ENCODE measurements around the gene VAMP1. TPM values are rescaled to one million over a fixed set of nuclear protein-coding genes. Genes with fewer than 3 reads are reported as not detected.
"Not testable (repeated sequence)": the region's sequence is repeated elsewhere in the genome, so short reads cannot be mapped to it uniquely, and the experiment has no call there.

VAMP1 gene
- total and polyA plus RNA-seq, 12 donors, result 1.4 to 10.2 (median 3.0) TPM

DNA sequence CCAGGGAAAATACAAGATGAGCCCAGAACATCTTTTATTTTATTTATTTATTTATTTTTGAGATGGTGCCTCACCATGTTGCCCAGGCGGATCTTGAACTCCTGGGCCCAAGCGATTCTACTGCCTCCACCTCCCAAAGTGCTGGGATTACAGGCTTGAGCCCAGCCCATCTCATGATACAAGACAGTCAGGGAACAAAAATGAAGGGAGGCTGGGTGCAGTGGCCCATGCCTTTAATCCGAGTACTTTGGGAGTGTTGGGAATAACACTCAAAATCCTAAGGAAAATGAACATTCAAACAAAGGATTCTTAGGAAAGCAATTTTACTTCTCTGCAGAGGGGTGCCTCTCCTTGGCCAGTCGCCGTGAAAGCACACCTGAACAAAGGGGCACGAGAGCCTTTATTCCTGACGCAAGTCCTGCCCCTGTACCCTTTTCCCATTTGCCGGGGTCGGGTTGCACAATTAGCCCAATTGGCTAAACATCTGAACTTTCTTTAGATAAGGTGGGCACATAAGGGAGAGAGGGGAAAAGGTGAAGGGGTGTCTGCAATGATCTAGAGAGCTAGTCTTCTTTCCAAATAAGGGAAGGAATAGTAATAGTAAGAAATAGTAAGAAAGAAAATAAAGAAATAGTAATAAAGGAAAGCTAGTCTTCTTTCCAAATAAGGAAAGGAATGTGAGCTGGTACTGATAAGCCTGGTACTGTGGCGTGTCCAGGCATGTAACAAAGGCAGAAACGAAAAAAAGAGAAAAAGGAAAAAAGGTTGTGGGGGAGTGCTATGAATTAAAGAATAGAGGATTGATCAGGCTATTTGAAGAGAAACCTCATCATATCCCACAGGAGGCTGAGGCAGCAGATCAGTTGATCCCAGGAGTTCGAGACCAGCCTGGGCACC, 36.9 kb upstream of the VAMP1 start:
- Histone ChIP-seq H3K27ac (peak overlapping the region in 3 of 10 donors; percentile 8 to 50 (median 26)), H3K27me3 (no peaks in the 10 kb centered on the region), H3K4me3 (no peak overlapping the region), H3K9me3 (no peaks in the 10 kb centered on the region), H3K4me1 (peaks cover 0 to 10% (median 0%) of the 10 kb centered on the region in 9 donors), H3K36me3 (peaks cover 0 to 88% (median 8%) of the 10 kb centered on the region in 9 donors)
- no peak for ATAC-seq
- TF ChIP-seq, protein P1, sequence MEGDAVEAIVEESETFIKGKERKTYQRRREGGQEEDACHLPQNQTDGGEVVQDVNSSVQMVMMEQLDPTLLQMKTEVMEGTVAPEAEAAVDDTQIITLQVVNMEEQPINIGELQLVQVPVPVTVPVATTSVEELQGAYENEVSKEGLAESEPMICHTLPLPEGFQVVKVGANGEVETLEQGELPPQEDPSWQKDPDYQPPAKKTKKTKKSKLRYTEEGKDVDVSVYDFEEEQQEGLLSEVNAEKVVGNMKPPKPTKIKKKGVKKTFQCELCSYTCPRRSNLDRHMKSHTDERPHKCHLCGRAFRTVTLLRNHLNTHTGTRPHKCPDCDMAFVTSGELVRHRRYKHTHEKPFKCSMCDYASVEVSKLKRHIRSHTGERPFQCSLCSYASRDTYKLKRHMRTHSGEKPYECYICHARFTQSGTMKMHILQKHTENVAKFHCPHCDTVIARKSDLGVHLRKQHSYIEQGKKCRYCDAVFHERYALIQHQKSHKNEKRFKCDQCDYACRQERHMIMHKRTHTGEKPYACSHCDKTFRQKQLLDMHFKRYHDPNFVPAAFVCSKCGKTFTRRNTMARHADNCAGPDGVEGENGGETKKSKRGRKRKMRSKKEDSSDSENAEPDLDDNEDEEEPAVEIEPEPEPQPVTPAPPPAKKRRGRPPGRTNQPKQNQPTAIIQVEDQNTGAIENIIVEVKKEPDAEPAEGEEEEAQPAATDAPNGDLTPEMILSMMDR (IDR thresholded peaks at IDR 0.05), result no peak
- no peak for DNase-seq
- intact Hi-C loops (cut with DNase I), result no loop called here
- WGBS, 2 donors, result 70 to 73% methylated on average over 12 of the region's 12 CpGs

DNA sequence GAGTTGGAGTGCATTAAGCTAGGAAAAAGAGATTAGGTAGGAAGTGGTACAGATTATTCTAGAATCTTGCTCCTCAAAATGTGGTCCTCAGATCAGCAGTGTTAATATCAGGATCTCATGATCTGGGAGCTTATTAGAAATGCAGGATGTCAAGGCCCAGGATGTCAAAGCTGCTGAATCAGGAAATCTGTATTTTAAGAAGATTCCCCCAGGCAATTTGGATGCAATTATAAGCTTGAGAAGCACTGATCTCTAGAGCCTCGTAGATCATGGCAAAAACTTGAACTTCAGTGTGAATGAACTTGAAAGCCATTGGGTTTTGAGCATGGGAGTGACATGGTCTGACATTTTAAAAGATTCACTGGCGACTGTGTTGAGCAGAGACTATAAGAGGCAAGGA, 30.0 kb upstream of the VAMP1 start:
- intact Hi-C loops (cut with DNase I), result no loop called here
- no peaks in the 10 kb centered on the region for H3K9me3 ChIP-seq
- TF ChIP-seq, protein P1 (IDR thresholded peaks at IDR 0.05), result no peak
- H3K27me3 ChIP-seq, result no peaks in the 10 kb centered on the region
- DNase-seq, result no peak
- H3K36me3 ChIP-seq, result peaks cover 0 to 84% (median 0%) of the 10 kb centered on the region in 9 donors
- H3K4me1 ChIP-seq, result peaks cover 0 to 7% (median 3%) of the 10 kb centered on the region in 9 donors
- no peak overlapping the region for H3K27ac ChIP-seq
- WGBS, 2 donors, result 89% methylated on average over 2 of the region's 2 CpGs
- ATAC-seq, result no peak
- no peak overlapping the region for H3K4me3 ChIP-seq

DNA sequence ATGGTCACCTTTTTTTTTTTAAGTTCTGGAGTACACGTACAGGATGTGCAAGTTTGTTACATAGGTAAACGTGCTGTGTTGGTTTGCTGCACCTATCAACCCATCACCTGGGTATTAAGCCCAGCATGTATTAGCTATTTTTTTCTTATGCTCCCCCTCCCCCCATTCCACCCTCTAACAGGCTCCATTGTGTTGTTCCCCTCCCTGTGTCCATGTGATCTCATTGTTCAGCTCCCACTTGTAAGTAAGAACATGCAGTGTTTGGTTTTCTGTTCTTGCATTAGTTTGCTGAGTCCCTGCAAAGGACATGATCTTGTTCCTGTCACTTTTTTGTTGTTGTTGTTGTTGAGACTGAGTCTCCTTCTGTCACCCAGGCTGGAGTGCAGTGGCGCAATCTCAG, 26.8 kb upstream of the VAMP1 start:
- intact Hi-C loops (cut with DNase I), result loop anchor here in 1 of 10 donors (5.0 kb wide), 1 partner anchor 35 kb away; the partner anchor contains the start of gene GAPDH
- not testable (repeated sequence) for H3K4me3 ChIP-seq, H3K9me3 ChIP-seq, DNase-seq, ATAC-seq, H3K27ac ChIP-seq, H3K27me3 ChIP-seq
- 76 to 86% methylated on average over 3 of the region's 3 CpGs for WGBS, 2 donors
- Histone ChIP-seq H3K4me1 (peaks cover 0 to 26% (median 22%) of the 10 kb centered on the region in 9 donors), H3K36me3 (peaks cover 0 to 62% (median 0%) of the 10 kb centered on the region in 9 donors)

DNA sequence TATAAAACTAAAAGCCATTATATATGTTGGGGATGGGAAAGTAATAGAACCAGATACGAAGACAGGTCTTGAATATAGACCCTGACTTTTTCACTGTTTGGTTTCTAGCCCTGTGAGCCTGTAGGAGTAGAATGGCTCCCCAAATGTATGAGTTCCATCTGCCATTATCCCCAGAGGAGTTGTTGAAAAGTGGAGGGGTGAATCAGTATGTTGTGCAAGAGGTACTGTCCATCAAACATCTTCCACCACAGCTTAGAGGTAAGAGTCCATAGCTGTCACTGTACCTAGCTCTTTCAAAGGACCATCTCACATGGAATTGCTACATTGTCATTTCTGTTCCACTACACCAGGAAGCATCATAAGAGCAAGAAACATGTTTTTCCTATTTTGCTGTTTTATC, 24.5 kb upstream of the VAMP1 start:
- intact Hi-C loops (cut with DNase I), result loop anchor here in 6 of 10 donors (2.0 to 5.0 kb wide), 2 partner anchors 37 to 38 kb away; partner anchors contain the start of gene GAPDH (in 5 of the 6)
- ATAC-seq, result no peak
- TF ChIP-seq, protein P1 (IDR thresholded peaks at IDR 0.05), result no peak
- 61 to 76% methylated on average over 1 of the region's 1 CpG for WGBS, 2 donors
- peak overlapping the region in 1 of 10 donors; percentile 98 for H3K27ac ChIP-seq
- H3K36me3 ChIP-seq, result peaks cover 0 to 62% (median 0%) of the 10 kb centered on the region in 9 donors
- no peak for DNase-seq
- peaks cover 0 to 30% (median 26%) of the 10 kb centered on the region in 9 donors for H3K4me1 ChIP-seq
- peak overlapping the region in 5 of 10 donors; percentile 67 to 98 (median 77) for H3K4me3 ChIP-seq
- no peaks in the 10 kb centered on the region for H3K27me3 ChIP-seq
- H3K9me3 ChIP-seq, result no peaks in the 10 kb centered on the region

Data from heart right ventricle (tissue), 16 donors.